Measurements from ENCODE around the gene TMCO6.

DNA sequence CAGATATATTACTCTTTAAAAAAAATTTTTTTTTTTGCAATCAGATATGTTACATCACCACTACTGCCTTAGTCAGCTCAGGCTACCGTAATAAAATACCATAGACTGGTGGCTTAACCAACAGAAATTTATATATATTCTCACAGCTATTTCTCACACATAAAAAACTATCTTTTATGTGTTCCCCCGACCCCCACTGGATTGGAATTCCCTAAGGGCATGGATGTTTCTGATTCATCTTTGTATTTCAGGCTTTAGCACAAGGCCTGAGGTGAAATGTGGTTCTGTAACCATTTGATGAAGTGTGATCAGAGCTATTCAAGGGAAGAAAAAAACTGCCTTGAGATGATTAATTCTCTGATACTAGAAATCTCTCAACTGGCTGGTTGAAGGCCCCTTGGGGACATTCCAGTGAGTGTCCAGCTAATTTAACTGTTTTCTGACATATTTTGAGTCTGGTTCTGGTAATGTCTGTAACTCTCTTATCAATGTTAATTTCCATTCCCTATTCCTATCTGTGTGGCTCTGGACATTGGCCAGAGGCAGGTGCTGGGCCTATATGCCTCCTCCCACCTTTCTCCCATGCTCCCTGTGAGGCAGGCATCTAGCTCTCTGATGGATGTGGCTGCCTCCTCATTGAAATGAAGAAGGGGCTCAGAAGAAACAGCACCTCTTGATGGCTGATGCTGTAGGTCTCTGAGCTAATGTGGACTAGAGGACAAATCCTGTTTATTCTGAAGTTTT is 8.8 kb upstream of the TMCO6 start:
- no peak for TF ChIP-seq CTCF (IDR thresholded peaks at IDR 0.05; ENCODE audit: low read depth, low read length, poor library complexity, severe bottlenecking)
- no peak for TF ChIP-seq EZH2phosphoT487 (IDR thresholded peaks at IDR 0.05; ENCODE audit: borderline replicate concordance, low read length)
